Stimulated activated naive CD8-positive, alpha-beta T cell treated with anti-CD3 and anti-CD28 coated beads, Interleukin-15, Interleukin-2, amounts not matched to agents 100 ng/mL and 50 ng/mL, for 24 hours (primary cell): ENCODE measurements around the gene MBOAT1.
A peak's percentile ranks its signal among the peaks of the same experiment; 100 is the strongest.

Source experiments
- H3K27ac Mint-ChIP-seq: one replicate; pipeline ENCODE4 v1.8.0; 2021; ENCODE audit warnings: mild to moderate bottlenecking, mixed read lengths
- H3K27me3 Mint-ChIP-seq: one replicate; pipeline ENCODE4 v1.8.0; 2021; ENCODE audit warnings: mixed read lengths
- H3K36me3 Mint-ChIP-seq: one replicate; pipeline ENCODE4 v1.8.0; 2021; ENCODE audit warnings: low read depth, mixed read lengths
- H3K4me1 Mint-ChIP-seq: one replicate; pipeline ENCODE4 v1.8.0; 2021; ENCODE audit warnings: low read depth, mixed read lengths
- H3K4me3 Mint-ChIP-seq: one replicate; pipeline ENCODE4 v1.8.0; 2021; ENCODE audit warnings: mild to moderate bottlenecking, mixed read lengths
- H3K9me3 Mint-ChIP-seq: one replicate; pipeline ENCODE4 v1.8.0; 2021; ENCODE audit warnings: mixed read lengths

MBOAT1 gene

GRCh38 chr6:20217891-20218290, 5.6 kb upstream of the MBOAT1 start:
- Mint-ChIP-seq H3K4me1 (peaks cover 9% of the 10 kb centered on the region), H3K27me3 (no peaks in the 10 kb centered on the region), H3K4me3 (no peak overlapping the region), H3K36me3 (no peaks in the 10 kb centered on the region), H3K27ac (no peak overlapping the region), H3K9me3 (no peaks in the 10 kb centered on the region)

- H3K4me1 Mint-ChIP-seq = peaks cover 11% of the 10 kb centered on the region
- no peaks in the 10 kb centered on the region for H3K27me3 Mint-ChIP-seq
- H3K36me3 Mint-ChIP-seq = no peaks in the 10 kb centered on the region
- H3K9me3 Mint-ChIP-seq = no peaks in the 10 kb centered on the region
- H3K27ac Mint-ChIP-seq = no peak overlapping the region
- no peak overlapping the region for H3K4me3 Mint-ChIP-seq
Observed at GRCh38 chr6:20217324-20217855, 5.1 kb upstream of the MBOAT1 start.

GRCh38 chr6:20215310-20215709, 3.0 kb upstream of the MBOAT1 start:
- H3K4me3 Mint-ChIP-seq = no peak overlapping the region
- peaks cover 26% of the 10 kb centered on the region for H3K4me1 Mint-ChIP-seq
- H3K27me3 Mint-ChIP-seq = no peaks in the 10 kb centered on the region
- H3K27ac Mint-ChIP-seq = no peak overlapping the region
- no peaks in the 10 kb centered on the region for H3K9me3 Mint-ChIP-seq
- no peaks in the 10 kb centered on the region for H3K36me3 Mint-ChIP-seq

- H3K4me3 Mint-ChIP-seq = peak overlapping the region; percentile 87
- no peaks in the 10 kb centered on the region for H3K9me3 Mint-ChIP-seq
- peaks cover 40% of the 10 kb centered on the region for H3K4me1 Mint-ChIP-seq
Observed at GRCh38 chr6:20213271-20213798, 1.1 kb upstream of the MBOAT1 start.

GRCh38 chr6:20211941-20212391, 303 bp downstream of the MBOAT1 start:
- Mint-ChIP-seq H3K36me3 (no peaks in the 10 kb centered on the region), H3K27me3 (no peaks in the 10 kb centered on the region), H3K4me1 (peaks cover 48% of the 10 kb centered on the region), H3K4me3 (peak overlapping the region; percentile 90), H3K27ac (peak overlapping the region; percentile 77), H3K9me3 (no peaks in the 10 kb centered on the region)

More at GRCh38 chr6:20213271-20213798, 1.1 kb upstream of the MBOAT1 start:
- no peaks in the 10 kb centered on the region for H3K27me3 Mint-ChIP-seq
- H3K27ac Mint-ChIP-seq = peak overlapping the region; percentile 61
- H3K36me3 Mint-ChIP-seq = no peaks in the 10 kb centered on the region

- Mint-ChIP-seq H3K27ac (peak overlapping the region; percentile 77), H3K4me3 (peak overlapping the region; percentile 90), H3K4me1 (peaks cover 55% of the 10 kb centered on the region), H3K36me3 (no peaks in the 10 kb centered on the region), H3K27me3 (no peaks in the 10 kb centered on the region), H3K9me3 (no peaks in the 10 kb centered on the region)
Observed at GRCh38 chr6:20211037-20211940, 980 bp downstream of the MBOAT1 start.

GRCh38 chr6:20210158-20210557, 2.1 kb downstream of the MBOAT1 start:
- H3K36me3 Mint-ChIP-seq = no peaks in the 10 kb centered on the region
- H3K4me3 Mint-ChIP-seq = peak overlapping the region; percentile 52
- H3K9me3 Mint-ChIP-seq = no peaks in the 10 kb centered on the region
- H3K27ac Mint-ChIP-seq = no peak overlapping the region
- H3K27me3 Mint-ChIP-seq = no peaks in the 10 kb centered on the region
- peaks cover 66% of the 10 kb centered on the region for H3K4me1 Mint-ChIP-seq

- H3K4me3 Mint-ChIP-seq = peak overlapping the region; percentile 1
- peak overlapping the region; percentile 27 for H3K27ac Mint-ChIP-seq
- H3K27me3 Mint-ChIP-seq = no peaks in the 10 kb centered on the region
- no peaks in the 10 kb centered on the region for H3K36me3 Mint-ChIP-seq
- H3K4me1 Mint-ChIP-seq = peaks cover 77% of the 10 kb centered on the region
- no peaks in the 10 kb centered on the region for H3K9me3 Mint-ChIP-seq
Observed at GRCh38 chr6:20208687-20209378, 3.4 kb downstream of the MBOAT1 start.

GRCh38 chr6:20207088-20207418, 5.2 kb downstream of the MBOAT1 start:
- H3K4me3 Mint-ChIP-seq = peak overlapping the region; percentile 77
- no peaks in the 10 kb centered on the region for H3K36me3 Mint-ChIP-seq
- H3K4me1 Mint-ChIP-seq = peaks cover 80% of the 10 kb centered on the region
- H3K9me3 Mint-ChIP-seq = no peaks in the 10 kb centered on the region
- H3K27me3 Mint-ChIP-seq = no peaks in the 10 kb centered on the region
- peak overlapping the region; percentile 83 for H3K27ac Mint-ChIP-seq

GRCh38 chr6:20205722-20206161, 6.5 kb downstream of the MBOAT1 start:
- peak overlapping the region; percentile 83 for H3K27ac Mint-ChIP-seq
- H3K27me3 Mint-ChIP-seq = no peaks in the 10 kb centered on the region
- H3K4me1 Mint-ChIP-seq = peaks cover 77% of the 10 kb centered on the region
- H3K36me3 Mint-ChIP-seq = no peaks in the 10 kb centered on the region
- H3K9me3 Mint-ChIP-seq = no peaks in the 10 kb centered on the region
- peak overlapping the region; percentile 77 for H3K4me3 Mint-ChIP-seq

- Mint-ChIP-seq H3K36me3 (no peaks in the 10 kb centered on the region), H3K27ac (no peak overlapping the region), H3K9me3 (no peaks in the 10 kb centered on the region), H3K27me3 (no peaks in the 10 kb centered on the region), H3K4me3 (no peak overlapping the region), H3K4me1 (peaks cover 70% of the 10 kb centered on the region)
Observed at GRCh38 chr6:20204512-20204894, 7.8 kb downstream of the MBOAT1 start.

- Mint-ChIP-seq H3K27me3 (no peaks in the 10 kb centered on the region), H3K36me3 (no peaks in the 10 kb centered on the region), H3K4me1 (peaks cover 65% of the 10 kb centered on the region), H3K4me3 (no peak overlapping the region), H3K9me3 (no peaks in the 10 kb centered on the region), H3K27ac (no peak overlapping the region)
Observed at GRCh38 chr6:20203561-20204511, 8.4 kb downstream of the MBOAT1 start.

GRCh38 chr6:20202699-20203302, 9.5 kb downstream of the MBOAT1 start:
- Mint-ChIP-seq H3K36me3 (no peaks in the 10 kb centered on the region), H3K27me3 (no peaks in the 10 kb centered on the region), H3K4me1 (peaks cover 60% of the 10 kb centered on the region), H3K9me3 (no peaks in the 10 kb centered on the region), H3K27ac (no peak overlapping the region), H3K4me3 (no peak overlapping the region)

- Mint-ChIP-seq H3K27ac (no peak overlapping the region), H3K4me3 (no peak overlapping the region), H3K27me3 (no peaks in the 10 kb centered on the region), H3K4me1 (peaks cover 55% of the 10 kb centered on the region), H3K9me3 (no peaks in the 10 kb centered on the region), H3K36me3 (no peaks in the 10 kb centered on the region)
Observed at GRCh38 chr6:20202324-20202658, 10.0 kb downstream of the MBOAT1 start.
